ENCODE measurements around the gene SLC25A30.

Gene SLC25A30

DNA sequence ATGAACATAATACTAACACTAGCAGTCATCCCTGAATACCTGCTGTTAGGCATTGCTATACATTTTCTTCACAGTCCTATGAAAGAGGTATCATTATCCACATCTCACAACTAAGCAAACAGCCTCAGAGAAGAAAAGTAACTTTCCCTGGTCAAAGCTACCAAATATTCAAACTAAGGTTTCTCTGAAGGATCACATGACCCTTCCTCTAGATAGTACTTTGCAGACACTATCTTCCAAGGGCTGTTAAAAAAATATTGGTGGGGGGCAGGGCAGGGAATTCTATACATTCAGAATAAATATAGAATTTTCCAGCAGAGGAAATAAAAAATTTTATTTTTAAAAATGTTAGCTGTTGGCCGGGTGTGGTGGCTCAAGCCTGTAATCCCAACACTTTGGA is 3.1 kb downstream of the SLC25A30 start:
- Mint-ChIP-seq H3K4me1 (peaks cover 17% of the 10 kb centered on the region), H3K4me3 (no peak overlapping the region), H3K36me3 (peaks cover 9% of the 10 kb centered on the region)

DNA sequence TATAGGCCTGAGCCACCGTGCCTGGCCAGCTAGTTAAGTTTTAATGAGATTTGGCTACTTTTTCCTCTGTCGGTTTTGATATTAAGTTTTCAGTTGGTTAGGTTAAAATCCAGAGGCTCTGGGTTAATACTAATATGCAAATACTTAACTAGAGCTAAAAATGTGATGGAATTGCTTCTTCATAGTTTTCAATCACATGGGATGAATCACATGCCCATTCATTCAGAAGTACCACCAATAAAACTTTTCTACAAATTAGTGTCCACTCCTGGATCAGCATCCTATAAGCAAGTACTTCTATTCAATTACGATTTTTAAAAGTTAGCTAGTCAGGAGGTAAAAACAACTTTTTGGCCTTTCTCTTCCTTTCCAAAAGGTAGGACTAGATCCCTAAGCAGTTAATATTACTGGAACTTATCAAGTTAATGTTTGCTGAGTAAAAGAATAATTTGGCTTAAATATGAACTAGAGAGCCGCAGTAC is 4.3 kb downstream of the SLC25A30 start:
- ATAC-seq (ENCODE audit: low read depth) (no peak), DNase-seq (ENCODE audit: low spot score in 2 of 2) (no peak)
- Mint-ChIP-seq H3K36me3 (peaks cover 12% of the 10 kb centered on the region), H3K27me3 (no peaks in the 10 kb centered on the region), H3K27ac (no peak overlapping the region), H3K4me3 (no peak overlapping the region), H3K9me3 (no peaks in the 10 kb centered on the region), H3K4me1 (peaks cover 17% of the 10 kb centered on the region)

More for the DNA sequence above, 3.1 kb downstream of the SLC25A30 start:
- no peak for DNase-seq (ENCODE audit: low spot score in 2 of 2)
- no peak overlapping the region for H3K27ac Mint-ChIP-seq
- ATAC-seq (ENCODE audit: low read depth): no peak
- H3K9me3 Mint-ChIP-seq: no peaks in the 10 kb centered on the region
- H3K27me3 Mint-ChIP-seq: no peaks in the 10 kb centered on the region

DNA sequence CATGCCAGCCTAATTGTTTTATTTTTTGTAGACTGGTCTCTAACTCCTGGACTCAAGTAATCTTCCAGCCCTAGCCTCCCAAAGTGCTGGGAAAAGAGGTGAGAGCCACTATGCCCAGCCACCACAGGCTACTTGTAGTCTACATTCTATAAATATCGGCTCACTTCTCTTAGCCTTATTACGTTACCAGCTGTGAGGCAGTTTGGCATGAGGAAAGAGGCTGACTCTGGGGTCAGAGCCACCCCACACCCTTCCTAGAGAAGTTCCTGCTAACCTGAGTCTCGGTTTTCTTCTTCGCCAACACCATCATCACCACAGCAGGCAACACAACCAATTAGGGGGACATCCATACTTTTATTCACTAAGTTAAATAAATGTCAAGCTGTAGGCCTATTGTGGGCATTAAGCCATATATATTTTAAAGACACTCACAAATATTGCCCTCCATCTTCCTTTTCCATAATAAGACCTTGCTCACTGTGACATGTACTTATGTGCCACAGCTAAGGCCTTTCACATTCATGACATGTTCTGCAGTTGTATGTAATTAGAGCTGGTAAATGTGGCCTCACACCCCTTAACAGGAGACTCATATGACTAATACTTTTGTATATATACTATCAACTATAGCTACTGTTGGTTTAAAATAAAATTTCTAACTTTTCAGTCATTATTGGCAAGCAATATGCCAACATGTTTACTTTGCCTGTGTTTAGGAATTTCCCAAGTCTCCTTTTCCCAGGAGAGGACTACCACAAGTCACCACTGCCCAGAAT is 5.7 kb downstream of the SLC25A30 start:
- no peak for DNase-seq (ENCODE audit: low spot score in 2 of 2)
- no peak overlapping the region for H3K4me3 Mint-ChIP-seq
- no peak overlapping the region for H3K27ac Mint-ChIP-seq
- peaks cover 14% of the 10 kb centered on the region for H3K4me1 Mint-ChIP-seq
- no peak for ATAC-seq (ENCODE audit: low read depth)
- peaks cover 18% of the 10 kb centered on the region for H3K36me3 Mint-ChIP-seq
- no peaks in the 10 kb centered on the region for H3K9me3 Mint-ChIP-seq
- no peaks in the 10 kb centered on the region for H3K27me3 Mint-ChIP-seq

DNA sequence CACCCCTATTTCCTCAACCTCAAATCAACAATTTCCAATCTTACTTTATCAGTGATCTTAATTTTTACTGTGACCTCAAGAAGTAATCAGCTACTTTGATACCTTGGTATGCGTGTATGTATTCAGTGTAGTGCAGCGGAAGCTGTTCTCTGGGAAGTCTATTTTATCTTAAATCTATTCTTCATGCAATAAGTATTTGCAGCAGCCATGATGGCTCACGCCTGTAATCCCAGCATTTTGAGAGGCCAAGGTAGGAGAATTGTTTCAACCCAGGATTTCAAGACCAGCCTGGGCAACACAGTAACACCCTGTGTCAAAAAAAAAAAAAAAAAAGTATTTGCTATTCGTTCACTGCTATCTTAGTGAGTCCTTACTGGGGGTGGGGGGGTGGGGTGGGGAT is 6.5 kb downstream of the SLC25A30 start:
- H3K27me3 Mint-ChIP-seq: no peaks in the 10 kb centered on the region
- no peak for ATAC-seq (ENCODE audit: low read depth)
- H3K9me3 Mint-ChIP-seq: no peaks in the 10 kb centered on the region
- H3K4me3 Mint-ChIP-seq: no peak overlapping the region
- H3K4me1 Mint-ChIP-seq: peaks cover 11% of the 10 kb centered on the region
- DNase-seq (ENCODE audit: low spot score in 2 of 2): no peak
- H3K36me3 Mint-ChIP-seq: peaks cover 21% of the 10 kb centered on the region
- H3K27ac Mint-ChIP-seq: no peak overlapping the region

DNA sequence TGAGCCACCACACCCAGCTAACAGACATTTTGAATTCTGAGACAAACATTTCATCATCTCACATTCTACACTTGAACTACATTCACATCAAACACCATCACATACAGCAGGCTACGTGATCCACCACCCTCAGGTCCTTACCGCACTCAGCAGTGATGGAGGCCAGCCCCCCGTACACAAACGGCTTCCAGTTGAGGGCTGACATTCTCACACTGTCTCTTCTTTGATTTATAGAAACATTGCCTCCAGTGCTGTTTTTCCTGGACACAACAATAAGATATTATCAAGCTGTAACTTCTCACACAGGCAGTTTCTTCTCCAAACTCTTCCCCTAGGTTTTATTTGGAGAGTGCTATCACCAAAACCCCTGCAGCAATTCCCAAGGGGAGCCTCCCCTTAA is 7.0 kb downstream of the SLC25A30 start:
- Mint-ChIP-seq H3K4me3 (no peak overlapping the region), H3K9me3 (no peaks in the 10 kb centered on the region), H3K4me1 (peaks cover 11% of the 10 kb centered on the region), H3K36me3 (peaks cover 24% of the 10 kb centered on the region), H3K27me3 (no peaks in the 10 kb centered on the region), H3K27ac (no peak overlapping the region)
- no peak for DNase-seq (ENCODE audit: low spot score in 2 of 2)
- no peak for ATAC-seq (ENCODE audit: low read depth)

DNA sequence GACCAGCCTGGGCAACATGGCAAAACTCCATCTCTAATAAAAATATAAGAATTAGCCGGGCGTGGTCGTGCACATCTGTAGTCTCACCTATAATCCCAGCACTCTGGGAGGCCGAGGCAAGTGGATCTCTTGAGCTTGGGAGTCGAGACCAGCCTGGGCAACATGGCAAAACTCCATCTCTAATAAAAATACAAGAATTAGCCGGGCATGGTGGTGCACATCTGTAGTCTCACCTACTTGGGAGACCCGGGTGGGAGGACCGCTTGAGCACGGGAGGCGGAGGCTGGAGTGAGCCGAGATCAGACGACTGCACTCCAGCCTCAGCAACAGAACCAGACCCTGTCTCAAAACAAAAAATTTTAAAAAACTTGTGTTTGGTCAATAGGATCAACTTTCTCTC is 7.7 kb downstream of the SLC25A30 start:
- H3K4me3 Mint-ChIP-seq: no peak overlapping the region
- no peaks in the 10 kb centered on the region for H3K9me3 Mint-ChIP-seq
- peaks cover 11% of the 10 kb centered on the region for H3K4me1 Mint-ChIP-seq

DNA sequence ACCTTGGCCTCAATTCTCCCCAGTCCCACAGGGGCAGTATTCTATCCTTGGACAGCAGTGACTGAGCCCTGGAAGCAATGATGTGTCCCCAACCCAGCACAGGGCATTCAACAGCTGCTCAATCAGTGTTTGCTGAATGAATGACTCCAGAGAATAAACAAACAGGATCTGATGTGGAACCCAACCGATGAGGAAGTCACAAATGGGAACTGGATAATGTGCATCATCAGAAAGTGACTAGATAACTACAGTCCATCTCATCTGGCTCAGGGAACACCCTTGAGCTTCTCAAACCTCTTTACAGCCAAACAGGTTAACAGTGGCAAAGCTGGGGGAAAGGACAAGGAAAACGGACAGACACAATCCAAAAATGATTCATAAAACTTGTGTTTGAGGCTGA is 8.2 kb downstream of the SLC25A30 start:
- peaks cover 11% of the 10 kb centered on the region for H3K4me1 Mint-ChIP-seq
- no peak overlapping the region for H3K4me3 Mint-ChIP-seq
- no peak for DNase-seq (ENCODE audit: low spot score in 2 of 2)
- H3K27me3 Mint-ChIP-seq: no peaks in the 10 kb centered on the region
- H3K27ac Mint-ChIP-seq: no peak overlapping the region
- no peaks in the 10 kb centered on the region for H3K9me3 Mint-ChIP-seq
- H3K36me3 Mint-ChIP-seq: peaks cover 27% of the 10 kb centered on the region
- ATAC-seq (ENCODE audit: low read depth): no peak

More for the DNA sequence above, 7.7 kb downstream of the SLC25A30 start:
- DNase-seq (ENCODE audit: low spot score in 2 of 2) (no peak), ATAC-seq (ENCODE audit: low read depth) (no peak)
- no peaks in the 10 kb centered on the region for H3K27me3 Mint-ChIP-seq
- H3K27ac Mint-ChIP-seq: no peak overlapping the region
- H3K36me3 Mint-ChIP-seq: peaks cover 24% of the 10 kb centered on the region

DNA sequence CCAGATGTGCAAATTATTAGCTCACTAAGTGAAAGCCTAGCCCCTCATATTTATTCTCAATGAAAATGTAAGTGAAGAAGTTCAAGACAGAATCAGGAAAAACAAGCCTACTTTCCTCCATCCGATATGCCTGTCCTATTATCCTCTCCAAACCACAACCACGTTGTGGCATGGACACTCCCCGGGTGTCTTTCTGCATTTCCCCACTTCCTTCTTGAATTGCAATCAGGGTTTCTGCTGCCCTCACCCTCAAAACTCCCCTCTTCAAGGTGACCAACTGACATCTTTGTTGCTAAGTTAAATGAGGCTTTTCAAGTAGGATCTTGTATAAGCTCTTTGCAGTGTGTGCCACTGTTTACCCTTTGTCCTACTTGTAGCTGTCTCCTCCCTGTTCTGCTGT is 11.8 kb downstream of the SLC25A30 start:
- Mint-ChIP-seq H3K4me1 (peaks cover 3% of the 10 kb centered on the region), H3K9me3 (no peaks in the 10 kb centered on the region), H3K4me3 (no peak overlapping the region), H3K36me3 (peaks cover 35% of the 10 kb centered on the region), H3K27me3 (no peaks in the 10 kb centered on the region), H3K27ac (peak overlapping the region; percentile 28)
- DNase-seq (ENCODE audit: low spot score in 2 of 2) (no peak), ATAC-seq (ENCODE audit: low read depth) (no peak)

DNA sequence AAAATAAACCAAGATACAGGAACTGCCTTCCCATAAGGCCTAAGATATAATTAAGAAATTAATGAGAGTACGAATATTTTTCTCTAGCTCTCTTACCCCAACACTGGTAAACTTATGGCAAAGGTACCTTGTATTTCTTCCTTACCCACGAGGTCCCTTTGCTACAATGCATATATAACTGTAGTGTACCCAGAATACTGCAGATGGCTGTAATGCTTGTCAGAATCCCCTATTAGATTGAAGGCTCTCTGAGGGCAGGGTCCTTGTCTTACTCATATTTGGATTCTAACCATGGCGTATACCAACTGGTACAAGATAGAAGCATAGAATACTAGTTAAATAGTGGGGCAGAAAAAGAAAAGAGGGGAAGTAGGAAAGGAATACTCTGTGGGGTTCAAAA is 15.1 kb downstream of the SLC25A30 start:
- Mint-ChIP-seq H3K4me3 (no peak overlapping the region), H3K9me3 (no peaks in the 10 kb centered on the region), H3K27me3 (no peaks in the 10 kb centered on the region), H3K4me1 (no peaks in the 10 kb centered on the region), H3K27ac (no peak overlapping the region), H3K36me3 (peaks cover 33% of the 10 kb centered on the region)
- DNase-seq (ENCODE audit: low spot score in 2 of 2) (no peak), ATAC-seq (ENCODE audit: low read depth) (no peak)

DNA sequence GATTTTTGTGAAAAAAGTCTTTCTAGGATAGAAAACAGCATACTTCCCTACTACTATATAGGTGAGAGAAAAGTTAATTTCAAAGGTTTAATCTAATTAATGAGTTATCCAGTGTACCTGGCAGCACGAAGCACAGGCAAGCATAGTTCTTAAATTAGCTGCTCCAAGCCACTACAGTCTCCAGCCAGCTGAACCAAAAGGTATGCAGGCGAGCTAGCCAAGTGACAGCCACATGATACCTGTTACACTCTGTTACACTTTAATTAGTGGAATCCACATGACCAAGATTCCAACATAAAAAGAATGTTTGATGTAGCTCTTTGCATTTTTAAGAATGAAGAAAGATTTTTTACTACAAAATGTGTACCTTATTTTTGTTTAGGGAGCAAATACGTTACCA is 15.5 kb downstream of the SLC25A30 start:
- no peaks in the 10 kb centered on the region for H3K4me1 Mint-ChIP-seq
- peaks cover 33% of the 10 kb centered on the region for H3K36me3 Mint-ChIP-seq
- H3K27me3 Mint-ChIP-seq: no peaks in the 10 kb centered on the region
- H3K27ac Mint-ChIP-seq: no peak overlapping the region
- no peak overlapping the region for H3K4me3 Mint-ChIP-seq
- DNase-seq (ENCODE audit: low spot score in 2 of 2) (no peak), ATAC-seq (ENCODE audit: low read depth) (no peak)
- H3K9me3 Mint-ChIP-seq: no peaks in the 10 kb centered on the region

DNA sequence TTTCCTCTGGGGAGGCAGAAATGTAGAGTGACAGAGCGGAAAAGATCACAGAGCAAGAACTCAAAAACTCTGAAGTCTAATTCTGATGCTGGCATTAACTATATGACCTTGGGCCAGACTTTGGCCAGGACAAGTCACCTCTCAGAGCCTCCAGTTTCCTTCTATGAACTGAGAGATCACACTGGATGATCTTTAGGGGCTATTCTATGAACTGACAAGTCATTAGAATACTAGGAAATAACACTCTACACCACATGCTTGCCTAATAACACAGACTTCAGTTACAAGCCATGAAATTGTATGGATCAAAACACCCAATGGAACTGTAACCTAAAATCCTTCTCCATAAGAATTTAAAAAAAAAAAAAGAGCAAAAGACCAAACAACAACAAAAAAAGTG is 16.9 kb downstream of the SLC25A30 start:
- Mint-ChIP-seq H3K27ac (no peak overlapping the region), H3K4me1 (no peaks in the 10 kb centered on the region), H3K9me3 (no peaks in the 10 kb centered on the region), H3K4me3 (no peak overlapping the region), H3K36me3 (peaks cover 26% of the 10 kb centered on the region), H3K27me3 (no peaks in the 10 kb centered on the region)
- ATAC-seq (ENCODE audit: low read depth): no peak
- DNase-seq (ENCODE audit: low spot score in 2 of 2): no peak

DNA sequence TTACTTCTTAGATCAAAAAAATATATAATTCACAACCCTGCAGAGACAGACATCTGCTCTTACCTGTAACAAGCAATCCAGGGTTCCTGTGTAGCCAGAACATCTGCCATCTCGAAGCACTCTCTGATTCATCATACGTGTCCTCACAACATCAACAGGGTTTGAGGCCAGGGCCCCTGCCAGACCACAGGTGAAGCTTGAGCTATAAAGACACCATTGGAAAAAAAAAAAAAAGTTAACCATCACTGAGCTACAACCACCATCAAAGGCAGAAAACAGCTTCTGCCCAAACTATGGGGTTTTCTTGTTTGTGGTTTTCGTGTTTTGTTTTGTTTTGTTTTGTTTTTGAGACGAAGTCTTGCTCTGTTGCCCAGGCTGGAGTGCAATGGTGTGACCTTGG is 19.3 kb downstream of the SLC25A30 start:
- Mint-ChIP-seq H3K4me1 (peaks cover 6% of the 10 kb centered on the region), H3K27me3 (no peaks in the 10 kb centered on the region), H3K27ac (no peak overlapping the region), H3K36me3 (peaks cover 29% of the 10 kb centered on the region), H3K9me3 (no peaks in the 10 kb centered on the region), H3K4me3 (no peak overlapping the region)
- DNase-seq (ENCODE audit: low spot score in 2 of 2) (no peak), ATAC-seq (ENCODE audit: low read depth) (no peak)

DNA sequence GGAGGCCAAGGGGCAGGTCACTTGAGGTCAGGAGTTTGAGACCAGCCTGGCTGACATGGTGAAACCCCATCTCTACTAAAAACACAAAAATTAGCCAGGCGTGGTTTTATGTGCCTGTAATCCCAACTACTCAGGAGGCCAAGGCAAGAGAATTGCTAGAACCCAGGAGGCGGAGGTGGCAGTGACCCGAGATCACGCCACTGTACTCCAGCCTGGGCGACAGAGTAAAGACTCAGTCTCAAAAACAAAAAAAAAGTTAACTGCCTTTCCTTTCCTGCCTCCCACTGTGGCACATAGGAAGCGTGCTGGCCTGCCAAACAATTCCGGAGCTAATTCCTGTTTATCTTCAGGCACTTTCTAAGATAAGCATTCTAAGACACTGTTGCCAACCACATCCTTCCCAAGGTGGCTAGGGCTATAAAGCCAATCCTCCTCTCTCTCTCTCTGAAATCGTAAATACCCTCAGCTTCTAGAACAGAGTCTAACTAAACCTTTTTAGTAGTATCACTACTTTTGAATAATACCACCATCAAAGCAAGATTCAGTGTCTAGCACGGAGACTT is 21.6 kb downstream of the SLC25A30 start:
- Mint-ChIP-seq H3K27ac (no peak overlapping the region), H3K9me3 (no peaks in the 10 kb centered on the region), H3K4me1 (peaks cover 6% of the 10 kb centered on the region), H3K4me3 (no peak overlapping the region), H3K27me3 (no peaks in the 10 kb centered on the region), H3K36me3 (peaks cover 24% of the 10 kb centered on the region)
- DNase-seq (ENCODE audit: low spot score in 2 of 2) (no peak), ATAC-seq (ENCODE audit: low read depth) (no peak)

DNA sequence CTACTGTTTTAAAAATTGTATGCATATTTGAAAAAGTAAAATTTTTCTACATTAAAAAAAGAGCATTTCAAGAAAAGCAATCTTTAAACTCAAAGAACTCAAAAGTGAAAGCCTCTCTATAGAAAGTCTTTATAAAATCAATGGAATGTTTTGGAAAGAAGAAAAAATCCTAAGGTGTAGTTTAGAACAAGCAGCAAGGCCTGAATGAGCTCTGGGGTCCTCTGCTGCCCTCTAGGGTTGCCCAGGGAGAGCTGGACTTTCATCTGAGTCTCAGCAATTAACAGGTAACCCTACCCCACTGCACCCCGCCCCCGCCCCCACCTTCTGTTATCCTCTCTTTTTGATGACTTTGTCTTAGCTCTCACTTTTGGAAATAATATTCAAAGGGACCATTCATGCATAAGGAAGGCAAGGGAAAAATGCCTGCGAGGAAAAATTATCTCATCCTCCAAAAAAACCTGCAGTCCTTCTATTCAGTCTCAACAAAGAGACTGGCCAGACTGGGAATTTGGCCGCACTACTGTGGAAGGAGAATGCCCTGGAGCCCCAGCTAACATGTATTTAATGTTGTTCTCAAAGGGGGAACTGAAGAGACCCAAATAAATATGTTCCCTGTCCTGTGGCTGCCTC is 24.1 kb downstream of the SLC25A30 start:
- H3K4me3 Mint-ChIP-seq: no peak overlapping the region
- no peak overlapping the region for H3K27ac Mint-ChIP-seq
- ATAC-seq (ENCODE audit: low read depth): peak; percentile 66
- peaks cover 6% of the 10 kb centered on the region for H3K4me1 Mint-ChIP-seq
- no peaks in the 10 kb centered on the region for H3K9me3 Mint-ChIP-seq
- peaks cover 28% of the 10 kb centered on the region for H3K36me3 Mint-ChIP-seq
- no peaks in the 10 kb centered on the region for H3K27me3 Mint-ChIP-seq
- DNase-seq (ENCODE audit: low spot score in 2 of 2): no peak
